Glutamatergic neuron (in vitro differentiated cells): ENCODE data around the gene PDCD5. TPM values are rescaled to one million over a fixed set of nuclear protein-coding genes. Genes with fewer than 3 reads are reported as not detected.
"Not testable (repeated sequence)": the region's sequence is repeated elsewhere in the genome, so short reads cannot be mapped to it uniquely, and the experiment has no call there.

Experiments
- DNase-seq: peaks from one replicate; pipeline ENCODE4 v3.0.0; 2022
- H3K27ac Mint-ChIP-seq: one replicate; pipeline ENCODE4 v1.8.0; 2020; ENCODE audit warnings: mild to moderate bottlenecking, mixed read lengths, inconsistent platforms; ENCODE audit not compliant: unreplicated experiment
- H3K27me3 Mint-ChIP-seq: one replicate; pipeline ENCODE4 v1.8.0; 2020; ENCODE audit warnings: mild to moderate bottlenecking, moderate library complexity, mixed read lengths, inconsistent platforms; ENCODE audit not compliant: unreplicated experiment
- H3K36me3 Mint-ChIP-seq: one replicate; pipeline ENCODE4 v1.8.0; 2020; ENCODE audit warnings: mild to moderate bottlenecking, mixed read lengths, inconsistent platforms; ENCODE audit not compliant: unreplicated experiment
- H3K4me1 Mint-ChIP-seq: one replicate; pipeline ENCODE4 v1.8.0; 2020; ENCODE audit warnings: mild to moderate bottlenecking, low read depth, mixed read lengths, inconsistent platforms; ENCODE audit not compliant: unreplicated experiment
- H3K4me3 Mint-ChIP-seq: one replicate; pipeline ENCODE4 v1.8.0; 2020; ENCODE audit warnings: mild to moderate bottlenecking, mixed read lengths, inconsistent platforms; ENCODE audit not compliant: unreplicated experiment
- H3K9me3 Mint-ChIP-seq: one replicate; pipeline ENCODE4 v1.8.0; 2020; ENCODE audit warnings: mild to moderate bottlenecking, moderate library complexity, mixed read lengths, inconsistent platforms; ENCODE audit not compliant: unreplicated experiment
- CTCF ChIP-seq: fragments of 200-600 bp; sonication (generic); IDR thresholded peaks from one replicate; pipeline ENCODE4 v1.5.0; 2021; ENCODE audit not compliant: partially characterized antibody, unreplicated experiment
- total RNA-seq: library from RNA; stranded (reverse); fragmentation: NEBNext Ultra II Directional; extraction: Animal tissue kit (Norgen Biotek cat#: 25700); gene quantifications from one replicate; pipeline ENCODE4 v1.2.1, GENCODE V29; 2021; ENCODE audit not compliant: unreplicated experiment

PDCD5 gene
- total RNA-seq, 1 donor from 2014 or later = 122 TPM

DNA sequence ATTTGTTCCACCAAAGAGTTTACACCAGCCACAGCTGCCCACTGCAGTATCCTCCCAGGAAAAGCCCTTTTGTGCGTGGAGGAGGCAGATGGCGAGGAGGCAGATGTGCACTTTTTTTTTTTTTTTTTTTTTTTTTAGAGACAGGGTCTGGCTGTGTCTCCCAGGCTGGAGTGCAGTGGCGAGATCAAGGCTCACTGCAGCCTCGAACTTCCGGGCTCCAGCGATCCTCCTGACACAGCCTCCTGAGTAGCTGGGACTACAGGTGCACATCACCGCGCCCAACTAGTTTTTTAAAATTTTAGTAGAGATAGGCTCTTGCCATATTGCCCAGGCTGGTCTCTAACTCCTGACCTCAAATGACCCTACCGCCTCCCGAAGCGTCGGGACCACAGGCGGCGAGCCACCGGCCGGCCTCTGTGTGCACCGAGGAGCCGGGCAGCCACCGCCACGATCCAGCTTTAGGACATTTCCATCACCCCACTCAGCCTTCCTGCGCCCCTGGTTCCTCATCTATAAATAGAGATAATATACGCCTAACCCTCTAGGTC is 563 bp upstream of the PDCD5 start:
- Mint-ChIP-seq H3K4me1 (peaks cover 4% of the 10 kb centered on the region), H3K27me3 (peaks cover 3% of the 10 kb centered on the region), H3K9me3 (peaks cover 6% of the 10 kb centered on the region), H3K36me3 (peaks cover 7% of the 10 kb centered on the region), H3K4me3 (peak overlapping the region; percentile 93), H3K27ac (peak overlapping the region; percentile 95)
- no peak for TF ChIP-seq CTCF
- peak; percentile 48 for DNase-seq

DNA sequence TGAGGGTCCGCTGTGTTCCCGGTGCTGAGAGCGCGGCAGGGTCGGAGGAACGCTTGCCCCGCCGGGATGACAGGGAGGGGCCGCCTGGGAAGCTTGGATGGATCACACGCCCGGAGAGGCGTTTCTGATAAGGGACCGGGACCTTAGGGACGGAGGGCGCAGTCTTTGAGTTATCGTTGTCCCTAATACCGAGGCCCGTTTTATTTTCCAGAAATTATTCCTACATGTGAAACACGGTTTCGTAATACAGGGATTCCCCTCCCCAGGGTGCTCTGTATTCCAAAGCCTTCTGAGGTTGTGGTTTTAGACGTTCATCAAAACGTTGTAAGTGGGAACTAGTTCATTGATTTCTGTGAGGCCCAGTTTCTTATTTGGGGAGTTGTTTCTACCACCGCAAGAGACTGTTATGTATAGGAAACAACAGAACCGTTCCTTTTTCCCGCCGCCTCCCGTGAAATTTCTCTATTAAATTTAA is 752 bp downstream of the PDCD5 start:
- DNase-seq = peak; percentile 45
- Mint-ChIP-seq H3K4me1 (peaks cover 4% of the 10 kb centered on the region), H3K27ac (peak overlapping the region; percentile 73), H3K9me3 (peaks cover 6% of the 10 kb centered on the region), H3K4me3 (peak overlapping the region; percentile 92), H3K36me3 (peaks cover 2% of the 10 kb centered on the region), H3K27me3 (peaks cover 3% of the 10 kb centered on the region)
- no peak for TF ChIP-seq CTCF

DNA sequence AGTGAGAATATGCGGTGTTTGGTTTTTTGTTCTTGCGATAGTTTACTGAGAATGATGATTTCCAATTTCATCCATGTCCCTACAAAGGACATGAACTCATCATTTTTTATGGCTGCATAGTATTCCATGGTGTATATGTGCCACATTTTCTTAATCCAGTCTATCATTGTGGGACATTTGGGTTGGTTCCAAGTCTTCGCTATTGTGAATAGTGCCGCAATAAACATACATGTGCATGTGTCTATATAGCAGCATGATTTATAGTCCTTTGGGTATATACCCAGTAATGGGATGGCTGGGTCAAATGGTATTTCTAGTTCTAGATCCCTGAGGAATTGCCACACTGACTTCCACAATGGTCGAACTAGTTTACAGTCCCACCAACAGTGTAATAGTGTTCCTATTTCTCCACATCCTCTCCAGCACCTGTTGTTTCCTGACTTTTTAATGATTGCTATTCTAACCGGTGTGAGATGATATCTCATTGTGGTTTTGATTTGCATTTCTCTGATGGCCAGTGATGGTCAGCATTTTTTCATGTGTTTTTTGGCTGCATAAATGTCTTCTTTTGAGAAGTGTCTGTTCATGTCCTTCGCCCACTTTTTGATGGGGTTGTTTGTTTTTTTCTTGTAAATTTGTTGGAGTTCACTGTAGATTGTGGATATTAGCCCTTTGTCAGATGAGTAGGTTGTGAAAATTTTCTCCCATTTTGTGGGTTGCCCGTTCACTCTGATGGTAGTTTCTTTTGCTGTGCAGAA is 6.9 kb downstream of the PDCD5 start:
- not testable (repeated sequence) for H3K4me1 Mint-ChIP-seq, H3K9me3 Mint-ChIP-seq, H3K4me3 Mint-ChIP-seq, H3K27me3 Mint-ChIP-seq, H3K27ac Mint-ChIP-seq, DNase-seq
- peaks cover 18% of the 10 kb centered on the region for H3K36me3 Mint-ChIP-seq

- DNase-seq = no peak
- H3K27me3 Mint-ChIP-seq = no peaks in the 10 kb centered on the region
- peaks cover 15% of the 10 kb centered on the region for H3K36me3 Mint-ChIP-seq
Observed at GRCh38 chr19:32594021-32594420, 13.0 kb downstream of the PDCD5 start.

GRCh38 chr19:32595491-32595890 is 14.5 kb downstream of the PDCD5 start:
- no peak overlapping the region for H3K4me3 Mint-ChIP-seq
- no peak overlapping the region for H3K27ac Mint-ChIP-seq
- no peaks in the 10 kb centered on the region for H3K4me1 Mint-ChIP-seq
- peaks cover 15% of the 10 kb centered on the region for H3K36me3 Mint-ChIP-seq
- H3K9me3 Mint-ChIP-seq = peaks cover 2% of the 10 kb centered on the region
- no peak for DNase-seq
- no peak for TF ChIP-seq CTCF
- H3K27me3 Mint-ChIP-seq = no peaks in the 10 kb centered on the region

More at GRCh38 chr19:32594021-32594420, 13.0 kb downstream of the PDCD5 start:
- TF ChIP-seq CTCF = no peak
- peaks cover 2% of the 10 kb centered on the region for H3K9me3 Mint-ChIP-seq
- H3K4me3 Mint-ChIP-seq = no peak overlapping the region
- H3K27ac Mint-ChIP-seq = peak overlapping the region; percentile 38
- H3K4me1 Mint-ChIP-seq = no peaks in the 10 kb centered on the region
